NCI-H2081 treated with DMSO at 0.1 percent for 48 hours (cell line): ENCODE results near the gene CAPN2.

Experiments
- DNase-seq: peaks from one replicate; lab custom pipeline; 2025; lab: John Stamatoyannopoulos, UW

CAPN2 gene

DNA sequence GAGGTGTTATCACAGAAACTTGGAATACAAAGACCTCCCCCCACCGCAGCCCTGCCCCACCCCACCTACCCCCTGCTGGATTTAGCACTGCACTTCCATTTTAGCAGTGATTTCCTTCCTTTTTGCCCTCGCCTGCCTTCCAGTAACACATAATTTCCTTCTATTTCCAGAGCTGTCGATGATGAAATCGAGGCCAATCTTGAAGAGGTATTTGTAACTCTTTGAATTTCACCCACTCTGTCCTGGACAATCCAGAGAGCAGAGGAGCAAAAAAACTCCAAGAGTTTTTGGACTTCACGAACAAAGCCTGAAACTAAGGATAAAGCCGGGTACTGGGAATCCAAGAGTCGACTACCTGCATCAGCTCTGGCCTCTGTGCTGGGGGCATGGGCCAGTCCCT is 49.1 kb downstream of the CAPN2 start:
- no peak for DNase-seq

GRCh38 chr1:223763251-223763650 is 50.9 kb downstream of the CAPN2 start:
- no peak for DNase-seq

DNA sequence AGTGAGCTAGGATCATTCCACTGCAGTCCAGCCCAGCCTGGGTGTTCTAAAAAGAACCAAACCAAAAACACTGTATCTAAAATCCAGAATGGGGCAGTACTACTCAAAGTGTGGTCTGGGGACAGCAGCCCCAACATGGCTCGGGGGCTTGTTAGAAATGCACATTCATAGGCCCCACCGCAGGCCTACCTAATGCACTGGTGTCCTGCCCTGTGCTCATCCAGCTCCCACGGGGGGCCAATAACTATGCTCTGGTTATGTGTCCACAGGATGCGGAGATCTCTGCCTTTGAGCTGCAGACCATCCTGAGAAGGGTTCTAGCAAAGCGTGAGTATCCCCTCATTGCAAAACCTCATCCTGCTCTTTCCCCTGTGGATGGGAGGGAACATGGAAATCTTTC is 51.5 kb downstream of the CAPN2 start:
- DNase-seq: no peak

DNA sequence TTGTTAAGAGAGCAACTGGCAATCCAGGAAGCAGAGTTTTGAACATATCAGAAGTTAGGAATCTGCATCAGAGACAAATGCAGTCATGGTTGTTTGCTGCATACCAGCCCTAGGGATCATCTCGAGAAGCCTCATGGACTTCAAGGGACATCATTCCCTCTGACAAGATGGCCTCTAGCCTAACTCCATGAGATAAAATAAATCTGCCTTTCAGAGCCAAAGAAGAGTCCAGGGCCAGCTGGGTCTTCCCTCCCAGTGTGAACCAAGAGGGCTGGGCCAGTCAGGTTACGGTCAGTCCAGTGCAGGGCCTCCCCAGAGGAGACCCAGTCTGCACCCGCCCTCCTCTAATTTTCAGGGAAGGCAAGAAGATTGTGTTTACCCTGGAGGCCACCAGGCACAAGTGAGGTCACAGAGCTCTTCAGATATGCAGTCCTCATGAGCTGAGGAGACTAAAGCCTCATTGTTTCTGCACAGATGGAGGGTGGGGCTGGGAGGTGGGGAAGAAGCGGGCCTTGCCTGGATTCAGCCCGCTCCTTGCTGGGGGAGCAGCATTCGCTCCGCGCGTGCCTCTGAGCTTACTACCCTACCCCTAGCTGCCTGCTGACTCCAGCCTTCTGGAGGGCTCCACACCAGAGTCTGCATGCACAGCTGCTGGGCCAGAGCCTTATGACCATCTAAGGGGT is 52.8 kb downstream of the CAPN2 start:
- no peak for DNase-seq

DNA sequence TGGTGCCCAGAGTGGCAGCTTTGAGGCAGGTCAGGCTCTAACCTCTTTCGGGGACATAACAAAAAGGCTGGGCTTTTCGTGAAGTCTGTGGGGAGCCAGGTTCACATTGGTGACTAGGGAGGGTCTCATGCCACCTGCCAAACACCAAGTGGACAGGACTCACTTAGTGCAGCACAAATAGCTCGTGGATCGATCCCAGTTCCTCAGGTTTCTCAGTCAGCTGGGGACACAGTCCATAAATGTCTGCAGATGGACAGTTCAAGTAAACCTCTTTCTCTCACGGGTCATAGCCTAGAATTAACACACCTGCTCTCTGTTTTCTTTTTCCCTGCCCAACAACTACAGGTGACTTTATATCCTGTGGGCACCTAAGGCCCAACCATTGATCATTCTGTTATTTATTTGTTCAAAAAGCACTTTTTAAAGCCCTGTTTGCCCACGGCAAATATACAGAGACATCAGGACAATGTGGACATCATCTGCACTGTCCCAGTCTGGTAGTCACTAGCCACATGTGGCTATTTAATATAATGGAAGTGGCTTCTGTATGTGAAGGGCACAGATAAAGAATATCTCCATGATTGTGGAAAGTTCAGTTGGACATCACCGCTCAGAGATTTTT is 53.5 kb downstream of the CAPN2 start:
- no peak for DNase-seq

- DNase-seq: no peak
Observed at GRCh38 chr1:223770621-223771315, 58.4 kb downstream of the CAPN2 start.

GRCh38 chr1:223771469-223771813 is 59.1 kb downstream of the CAPN2 start:
- no peak for DNase-seq

DNA sequence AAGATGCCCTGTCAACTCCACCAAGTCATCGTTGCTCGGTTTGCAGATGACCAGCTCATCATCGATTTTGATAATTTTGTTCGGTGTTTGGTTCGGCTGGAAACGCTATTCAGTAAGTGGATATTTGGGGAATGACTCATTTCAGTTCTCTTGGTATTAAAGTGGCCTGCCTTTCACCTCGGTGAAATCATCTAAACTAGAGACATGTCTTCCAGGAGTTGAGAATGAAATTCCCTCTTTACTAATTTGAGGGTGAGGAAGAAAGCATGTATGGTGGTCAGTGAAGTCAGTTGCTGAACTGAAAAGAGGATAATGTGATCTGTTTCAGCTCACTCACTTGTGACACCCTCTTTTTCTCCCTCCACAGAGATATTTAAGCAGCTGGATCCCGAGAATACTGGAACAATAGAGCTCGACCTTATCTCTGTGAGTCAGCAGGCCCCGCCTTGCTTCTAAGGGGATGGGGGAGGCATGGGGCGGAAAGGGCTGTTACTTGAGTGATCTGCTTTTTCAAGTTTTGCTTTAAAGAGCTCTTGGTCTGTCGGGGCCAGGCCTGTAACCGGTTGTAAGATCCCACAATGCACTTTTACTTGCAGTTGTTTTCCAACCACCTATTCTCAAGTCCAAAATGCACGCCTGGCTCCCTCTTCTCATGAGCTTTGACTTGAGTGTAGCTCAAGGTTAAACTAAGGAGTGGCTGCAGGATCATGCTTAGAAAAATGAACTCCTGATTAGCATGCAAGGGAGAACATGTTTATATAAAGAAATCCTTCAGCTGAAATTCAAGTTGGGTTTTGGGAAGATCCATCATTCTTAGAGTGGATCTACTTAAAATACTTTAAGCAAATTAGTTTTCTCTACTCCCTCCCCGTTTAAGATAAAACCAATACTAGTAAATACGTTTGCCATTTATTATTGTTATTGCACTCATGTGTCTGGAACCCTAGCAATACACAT is 59.8 kb downstream of the CAPN2 start:
- DNase-seq: no peak

DNA sequence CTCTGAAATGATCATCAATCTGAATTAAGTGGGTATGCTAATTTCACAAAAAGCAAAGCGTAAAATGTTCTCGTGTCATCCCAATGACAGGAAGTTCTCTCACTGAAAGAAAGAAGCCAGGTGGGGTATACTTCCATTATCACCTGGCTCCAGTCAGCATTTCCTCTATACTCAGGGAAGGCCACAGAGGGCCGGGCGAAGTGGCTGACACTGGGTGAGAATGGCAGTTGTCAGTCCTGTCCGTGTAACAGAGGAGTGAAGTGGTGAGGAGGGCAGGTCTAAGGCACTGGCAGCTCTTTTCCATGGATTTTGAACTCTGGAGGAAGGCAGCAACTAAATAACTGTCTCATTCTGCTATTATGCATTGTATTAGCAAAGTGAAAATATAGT is 60.4 kb downstream of the CAPN2 start:
- no peak for DNase-seq

- no peak for DNase-seq
Observed at GRCh38 chr1:223774134-223774814, 61.9 kb downstream of the CAPN2 start.

DNA sequence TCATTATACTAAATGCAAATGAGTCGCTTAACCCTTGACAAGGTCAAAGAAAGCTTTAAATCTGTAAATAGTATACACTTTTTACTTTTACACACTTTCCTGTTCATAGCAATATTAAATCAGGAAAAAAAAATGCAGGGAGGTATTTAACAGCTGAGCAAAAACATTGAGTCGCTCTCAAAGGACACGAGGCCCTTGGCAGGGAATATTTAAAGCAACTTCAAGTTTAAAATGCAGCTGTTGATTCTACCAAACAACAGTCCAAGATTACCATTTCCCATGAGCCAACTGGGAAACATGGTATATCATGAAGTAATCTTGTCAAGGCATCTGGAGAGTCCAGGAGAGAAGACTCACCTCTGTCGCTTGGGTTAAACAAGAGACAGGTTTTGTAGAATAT is 62.7 kb downstream of the CAPN2 start:
- no peak for DNase-seq

GRCh38 chr1:223775711-223776074 is 63.4 kb downstream of the CAPN2 start:
- no peak for DNase-seq

- DNase-seq: no peak
Observed at GRCh38 chr1:223776075-223776814, 63.9 kb downstream of the CAPN2 start.

DNA sequence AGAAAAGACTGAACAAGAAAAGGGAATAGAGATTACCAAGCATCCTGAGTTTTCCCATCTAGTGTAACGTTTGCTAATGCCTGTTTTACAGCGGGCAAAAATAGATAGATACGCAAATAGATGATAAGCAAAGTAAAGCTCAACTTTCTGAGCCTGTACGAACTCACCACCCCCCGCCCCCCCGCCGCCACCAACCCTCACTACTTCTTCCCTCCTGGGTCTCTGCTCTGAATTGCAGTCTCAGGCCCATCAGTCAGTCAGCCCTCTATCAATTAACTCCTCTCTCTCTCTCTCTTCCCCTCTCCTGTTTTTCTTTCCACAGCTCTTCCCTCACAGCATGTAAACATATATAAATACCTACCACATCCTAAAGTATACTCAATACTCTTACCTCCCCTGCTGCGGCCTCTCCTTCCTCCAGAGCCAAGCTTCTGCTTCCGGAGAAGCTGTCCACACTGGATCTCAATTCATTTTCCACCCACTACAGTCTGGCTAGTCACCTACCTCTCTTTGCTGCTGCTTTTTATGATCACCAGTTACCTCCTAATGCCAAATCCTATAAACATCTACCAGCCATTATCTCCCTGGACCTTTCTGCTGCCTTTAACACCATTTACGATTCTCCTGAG is 64.6 kb downstream of the CAPN2 start:
- no peak for DNase-seq

GRCh38 chr1:223780318-223780717 is 68.0 kb downstream of the CAPN2 start:
- no peak for DNase-seq

GRCh38 chr1:223780949-223781348 is 68.6 kb downstream of the CAPN2 start:
- DNase-seq: no peak

DNA sequence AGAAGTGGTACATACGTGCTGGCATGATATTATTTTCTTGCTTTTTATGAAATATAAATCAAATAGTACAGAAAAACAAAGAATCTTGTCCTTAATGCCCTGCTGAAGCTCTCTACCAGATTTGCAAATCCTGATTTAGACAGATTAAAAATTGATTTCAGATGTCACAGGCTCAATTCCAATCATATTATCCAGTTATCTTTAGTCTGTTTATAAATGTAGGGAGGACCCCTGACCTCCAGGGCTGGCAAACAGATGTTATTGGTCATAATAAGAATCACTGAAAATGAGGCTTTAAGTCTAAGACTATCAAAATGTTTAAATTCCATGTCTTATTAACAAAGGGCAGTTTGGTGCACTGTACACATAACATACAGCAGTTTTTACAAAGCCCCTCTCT is 71.3 kb downstream of the CAPN2 start:
- DNase-seq: no peak

DNA sequence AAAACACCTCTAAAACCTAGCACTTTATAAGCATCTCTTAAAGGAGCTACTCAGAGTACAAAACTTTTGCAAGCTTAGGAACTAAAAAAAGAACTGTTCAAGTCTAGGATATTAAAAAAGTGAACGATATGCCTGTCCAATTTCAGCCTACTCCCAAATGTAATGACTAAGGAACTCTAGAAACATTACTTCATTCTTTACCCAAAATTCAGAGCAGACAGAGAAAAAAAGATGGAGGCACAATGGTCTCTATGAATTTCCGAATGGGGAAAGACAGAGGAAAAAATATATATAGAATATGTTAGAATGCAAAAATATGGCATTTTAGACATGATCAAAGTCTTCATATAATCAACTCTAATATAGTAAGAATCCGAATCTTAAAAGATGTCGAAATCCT is 72.2 kb downstream of the CAPN2 start:
- DNase-seq: no peak

- no peak for DNase-seq
Observed at GRCh38 chr1:223785808-223786207, 73.5 kb downstream of the CAPN2 start.

DNA sequence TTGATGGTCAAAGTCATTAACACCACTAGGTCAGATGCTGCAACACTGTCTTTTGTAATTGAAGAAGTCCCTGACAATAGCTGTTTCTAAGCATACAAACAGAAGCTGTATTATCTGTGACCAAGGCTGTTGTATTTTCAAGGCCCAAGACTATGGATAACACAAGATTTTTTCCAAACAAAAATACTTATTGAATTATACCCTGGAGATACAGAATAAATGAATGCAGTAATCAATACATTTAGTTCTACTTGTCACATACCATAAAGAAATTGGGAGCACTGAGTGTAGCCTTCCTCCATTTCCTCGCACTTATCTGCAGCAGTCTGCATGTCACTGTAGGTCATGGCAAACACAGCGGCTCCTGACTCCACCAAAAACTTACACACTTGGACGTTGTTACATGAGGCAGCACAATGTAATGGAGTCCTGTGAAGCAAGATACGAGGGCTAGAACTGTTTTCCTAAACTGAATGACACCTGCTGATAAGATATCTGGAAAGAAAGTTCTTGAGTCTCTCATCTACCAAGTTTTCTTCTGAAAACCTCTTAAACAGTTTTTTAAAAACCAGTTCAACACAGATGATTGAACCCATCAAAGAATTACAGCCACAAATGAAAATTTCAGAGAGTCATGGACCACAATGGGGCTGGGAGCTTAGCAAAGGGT is 76.5 kb downstream of the CAPN2 start:
- DNase-seq: no peak
